H1 (cell line): Measurements from ENCODE around the gene ASAH2B. TPM values are rescaled to one million over a fixed set of nuclear protein-coding genes. Genes with fewer than 3 reads are reported as not detected.
"Not testable (repeated sequence)": the region's sequence is repeated elsewhere in the genome, so short reads cannot be mapped to it uniquely, and the experiment has no call there.

Experiments used
- CTCF ChIA-PET: fragments of 300-600 bp; sonication (Branson Sonifier 250); formaldehyde crosslinking; loops from one replicate; lab custom pipeline; 2021; ENCODE audit not compliant: partially characterized antibody; lab: Charles Lee
- POLR2A ChIA-PET: fragments of 300-600 bp; sonication (Branson Sonifier 250); formaldehyde crosslinking; loops from one replicate; lab custom pipeline; 2021; ENCODE audit warnings: inconsistent platforms; ENCODE audit not compliant: partially characterized antibody; lab: Charles Lee
- DNase-seq, 2 experiments: peaks; one replicate each; pipeline versions ENCODE4 v3.0.0 to v3.0.0-alpha.2; 2010 to 2022; ENCODE audit warnings: low spot score in 2 of 2, low read depth in 1 of 2, mixed read lengths in 1 of 2
- FAIRE-seq: peaks from 2 replicates; lab custom pipeline; 2011; peaks lifted over from hg19 to GRCh38; lab: Jason Lieb, UNC
- H2AFZ ChIP-seq: 2 replicates; pipeline ENCODE4 v1.8.1; 2012; ENCODE audit warnings: low read length, inconsistent platforms
- H2AK5ac ChIP-seq: 2 replicates; pipeline ENCODE4 v1.6.1; 2013; ENCODE audit warnings: low read depth, low read length
- H2BK120ac ChIP-seq: replicated peaks from 2 replicates; pipeline ENCODE3; 2013; ENCODE audit warnings: low read depth, low read length, inconsistent platforms
- H2BK12ac ChIP-seq: 2 replicates; pipeline ENCODE4 v1.6.1; 2013; ENCODE audit warnings: low read depth, low read length
- H2BK15ac ChIP-seq: 2 replicates; pipeline ENCODE4 v1.6.1; 2013; ENCODE audit warnings: low read length
- H2BK20ac ChIP-seq: 2 replicates; pipeline ENCODE4 v1.6.1; 2013; ENCODE audit warnings: low read length
- H2BK5ac ChIP-seq: 2 replicates; pipeline ENCODE4 v1.6.1; 2013; ENCODE audit warnings: low read depth, low read length
- H3K14ac ChIP-seq: 2 replicates; pipeline ENCODE4 v1.6.1; 2013; ENCODE audit warnings: inconsistent platforms; ENCODE audit not compliant: insufficient read length
- H3K18ac ChIP-seq: 2 replicates; pipeline ENCODE4 v1.6.1; 2013; ENCODE audit warnings: low read length; ENCODE audit errors: extremely low read depth
- H3K23ac ChIP-seq: 2 replicates; pipeline ENCODE4 v1.6.1; 2013; ENCODE audit warnings: inconsistent platforms; ENCODE audit not compliant: insufficient read length
- H3K23me2 ChIP-seq: 2 replicates; pipeline ENCODE4 v1.6.1; 2013; ENCODE audit warnings: low read depth, low read length
- H3K27ac ChIP-seq: 2 replicates; pipeline ENCODE4 v1.6.1; 2011; ENCODE audit warnings: low read depth, low read length, inconsistent platforms
- H3K27me3 ChIP-seq, 4 experiments: replicated peaks in 1 of 4; 1 replicate in 1 of 4; 2 replicates in 3 of 4; pipeline versions ENCODE4 v1.6.1 to v1.8.1; 2011 to 2013; ENCODE audit warnings: low read length in 3 of 4, mild to moderate bottlenecking in 3 of 4, inconsistent platforms in 2 of 4, mixed read lengths in 2 of 4, moderate library complexity in 1 of 4; ENCODE audit not compliant: control insufficient read depth in 3 of 4, insufficient read depth in 3 of 4; ENCODE audit errors: extremely low read depth in 1 of 4
- H3K36me3 ChIP-seq, 4 experiments: 2 replicates each; pipeline versions ENCODE4 v1.6.1 to v1.8.1; 2011 to 2013; ENCODE audit warnings: mild to moderate bottlenecking in 4 of 4, low read length in 3 of 4, moderate library complexity in 2 of 4, control low read depth in 1 of 4, inconsistent platforms in 1 of 4; ENCODE audit not compliant: insufficient read depth in 4 of 4, control insufficient read depth in 2 of 4
- H3K4ac ChIP-seq: replicated peaks from 2 replicates; pipeline ENCODE3; 2013; ENCODE audit warnings: low read length, low read depth, mixed read lengths, inconsistent platforms; ENCODE audit not compliant: insufficient read length
- H3K4me1 ChIP-seq, 4 experiments: replicated peaks in 1 of 4; 1 replicate in 1 of 4; 2 replicates in 3 of 4; pipeline versions ENCODE4 v1.6.1 to v1.8.1; 2011 to 2013; ENCODE audit warnings: low read length in 3 of 4, inconsistent platforms in 2 of 4, mixed read lengths in 1 of 4; ENCODE audit not compliant: insufficient read depth in 4 of 4, control insufficient read depth in 3 of 4
- H3K4me2 ChIP-seq, 2 experiments: 2 replicates each; pipeline versions ENCODE4 v1.6.1 to v1.8.1; 2011 to 2013; ENCODE audit warnings: low read depth in 2 of 2, low read length in 2 of 2, control low read depth in 1 of 2, inconsistent platforms in 1 of 2, mild to moderate bottlenecking in 1 of 2; ENCODE audit not compliant: insufficient read depth in 1 of 2
- H3K4me3 ChIP-seq, 4 experiments: fragments of 200-600, 300-600 bp in 1 of 4; sonication (generic), shearing (Covaris generic), sonication (Bioruptor Twin) in 1 of 4; 2 replicates each; pipeline versions ENCODE4 v1.5.1 to v1.8.1; 2011 to 2016; ENCODE audit warnings: low read length in 4 of 4, low read depth in 3 of 4, control low read depth in 2 of 4, inconsistent platforms in 2 of 4, mild to moderate bottlenecking in 2 of 4, mixed read lengths in 1 of 4, moderate library complexity in 1 of 4; ENCODE audit not compliant: insufficient read depth in 2 of 4; ENCODE audit errors: extremely low read depth in 1 of 4
- H3K56ac ChIP-seq: replicated peaks from 2 replicates; pipeline ENCODE3; 2013; ENCODE audit warnings: low read depth, mild to moderate bottlenecking, mixed read lengths, low read length, inconsistent platforms; ENCODE audit not compliant: insufficient read length
- H3K79me1 ChIP-seq: 2 replicates; pipeline ENCODE4 v1.6.1; 2013; ENCODE audit warnings: low read depth, low read length, control low read depth
- H3K79me2 ChIP-seq, 2 experiments: 2 replicates each; pipeline versions ENCODE4 v1.6.1 to v1.8.1; 2012 to 2013; ENCODE audit warnings: low read length in 2 of 2, mild to moderate bottlenecking in 2 of 2, inconsistent platforms in 1 of 2; ENCODE audit not compliant: insufficient read depth in 2 of 2, control insufficient read depth in 1 of 2
- H3K9ac ChIP-seq, 4 experiments: replicated peaks in 1 of 4; 1 replicate in 1 of 4; 2 replicates in 3 of 4; pipeline versions ENCODE4 v1.6.1 to v1.8.1; 2011 to 2013; ENCODE audit warnings: low read depth in 3 of 4, low read length in 3 of 4, control low read depth in 2 of 4, mild to moderate bottlenecking in 2 of 4, moderate library complexity in 2 of 4, inconsistent platforms in 1 of 4; ENCODE audit errors: extremely low read depth in 1 of 4
- H3K9me3 ChIP-seq, 2 experiments: 2 replicates each; pipeline versions ENCODE4 v1.6.1 to v1.8.1; 2012 to 2013; ENCODE audit warnings: mild to moderate bottlenecking in 2 of 2, moderate library complexity in 2 of 2, control low read depth in 1 of 2, inconsistent platforms in 1 of 2, low read depth in 1 of 2, low read length in 1 of 2, mixed read lengths in 1 of 2; ENCODE audit not compliant: insufficient read depth in 2 of 2
- H4K20me1 ChIP-seq, 2 experiments: replicated peaks in 1 of 2; 2 replicates each; pipeline versions ENCODE3 to v1.8.1; 2011 to 2013; ENCODE audit warnings: inconsistent platforms in 2 of 2, low read length in 2 of 2, mild to moderate bottlenecking in 1 of 2; ENCODE audit not compliant: insufficient read depth in 2 of 2, control insufficient read depth in 1 of 2
- H4K5ac ChIP-seq: 2 replicates; pipeline ENCODE4 v1.6.1; 2013; ENCODE audit warnings: low read length, low read depth, mixed read lengths, inconsistent platforms; ENCODE audit not compliant: insufficient read length
- H4K8ac ChIP-seq: 2 replicates; pipeline ENCODE4 v1.8.0; 2013; ENCODE audit warnings: mild to moderate bottlenecking, moderate library complexity, low read length, inconsistent platforms; ENCODE audit not compliant: insufficient read depth; ENCODE audit errors: extremely low read depth
- H4K91ac ChIP-seq: replicated peaks from 2 replicates; pipeline ENCODE3; 2013; ENCODE audit warnings: low read length, mixed read lengths, inconsistent platforms; ENCODE audit not compliant: insufficient read length
- RAD21 ChIP-seq, 2 experiments: IDR thresholded peaks in 1 of 2; conservative IDR thresholded peaks in 1 of 2; 2 replicates each; pipeline ENCODE4 v1.6.1; 2011; ENCODE audit warnings: low read depth in 2 of 2, low read length in 2 of 2, improper control_type of control experiment in 1 of 2, inconsistent platforms in 1 of 2, mild to moderate bottlenecking in 1 of 2, moderate library complexity in 1 of 2
- WGBS, 2 experiments: shearing (Covaris generic) in 1 of 2; methylation state at CpG; one replicate each; pipeline versions ENCODE4 v1.1.6 to v1.1.7; 2013 to 2015; ENCODE audit warnings: low lambda C conversion rate in 2 of 2, mixed read lengths in 2 of 2, inconsistent platforms in 1 of 2, low coverage in 1 of 2, missing lambda C conversion rate in 1 of 2; ENCODE audit not compliant: insufficient replicate concordance in 2 of 2, insufficient coverage in 1 of 2, insufficient read length in 1 of 2; ENCODE audit errors: extremely low coverage in 1 of 2, missing lambda C conversion rate in 1 of 2; 5-methylcytosine and 5-hydroxymethylcytosine counted together
- polyA plus RNA-seq, 7 experiments: library from polyadenylated mRNA; depleted of rRNA in 3 of 7; stranded (reverse) in 5 of 7; unstranded in 2 of 7; fragments of >200 nt in 5 of 7; fragments of 200-250 nt in 2 of 7; gene quantifications; 1 replicate in 5 of 7; 2 replicates in 1 of 7; 4 replicates in 1 of 7; pipeline versions ENCODE4 v1.2.1 to v1.2.3, GENCODE V29; 2011 to 2013; ENCODE audit warnings: missing spikeins in 2 of 7, mixed read lengths in 2 of 7
- total RNA-seq: library from RNA; stranded (reverse); fragmentation: NEBNext Ultra II Directional; extraction: Animal tissue kit (Norgen Biotek cat#: 25700); gene quantifications from 2 replicates; pipeline ENCODE4 v1.2.1, GENCODE V29; 2021

ASAH2B gene
- total and polyA plus RNA-seq, 2 of the 8 experiments (the other 6 are each of a cell fraction or from before 2014, with no cell fraction given), result 3.6 to 4.7 TPM

GRCh38 chr10:50697819-50698218 lies 41.9 kb upstream of the ASAH2B start:
- H4K8ac ChIP-seq, CTCF ChIA-PET, H3K4me3 ChIP-seq, H3K9me3 ChIP-seq, H3K4me1 ChIP-seq, H2BK120ac ChIP-seq, H2BK15ac ChIP-seq, FAIRE-seq, H3K4me2 ChIP-seq, H4K91ac ChIP-seq, POLR2A ChIA-PET, H4K20me1 ChIP-seq, H3K79me2 ChIP-seq, DNase-seq, H2AFZ ChIP-seq, H2BK12ac ChIP-seq, H3K27ac ChIP-seq, H3K79me1 ChIP-seq, H3K23ac ChIP-seq, H3K14ac ChIP-seq, H2BK20ac ChIP-seq, H4K5ac ChIP-seq, H3K23me2 ChIP-seq, H3K18ac ChIP-seq, H2AK5ac ChIP-seq, H3K27me3 ChIP-seq, H3K9ac ChIP-seq, H3K4ac ChIP-seq, H2BK5ac ChIP-seq, H3K56ac ChIP-seq, H3K36me3 ChIP-seq: not testable (repeated sequence)
- TF ChIP-seq RAD21 (IDR thresholded peaks at IDR 0.05 in 1 of 2, conservative IDR thresholded peaks at IDR 0.05 in 1 of 2; ENCODE audit: low read depth in 2 of 2, low read length in 2 of 2), result 0 out of 4 replicates have a peak, but pooled peaks of 1 of the 2 experiments have one; percentile 2
- no CpG with 5 or more reads among the region's 4 CpGs for WGBS, 2 experiments

GRCh38 chr10:50701947-50702346 lies 37.8 kb upstream of the ASAH2B start:
- FAIRE-seq, CTCF ChIA-PET, H4K91ac ChIP-seq: not testable (repeated sequence)

More at GRCh38 chr10:50701947-50702346, 37.8 kb upstream of the ASAH2B start:
- H3K4me2 ChIP-seq, H3K23ac ChIP-seq, H3K79me2 ChIP-seq, H2BK15ac ChIP-seq, H3K56ac ChIP-seq, H3K18ac ChIP-seq, POLR2A ChIA-PET, H3K23me2 ChIP-seq, H3K14ac ChIP-seq, H3K4me1 ChIP-seq, H2BK12ac ChIP-seq, H3K79me1 ChIP-seq, DNase-seq, H4K5ac ChIP-seq, H4K8ac ChIP-seq, H3K4ac ChIP-seq, H2BK20ac ChIP-seq, H2AK5ac ChIP-seq, H3K9ac ChIP-seq, H2BK5ac ChIP-seq, H3K36me3 ChIP-seq, H2AFZ ChIP-seq, H3K4me3 ChIP-seq, H4K20me1 ChIP-seq, H3K27ac ChIP-seq, H3K27me3 ChIP-seq, H2BK120ac ChIP-seq, H3K9me3 ChIP-seq: not testable (repeated sequence)
- WGBS, 2 experiments, result 100% methylated on average over 2 of the region's 5 CpGs; no CpG with 5 or more reads in 1 of the 2 experiments
